ENCODE data around the gene CP. TPM values are rescaled to one million over a fixed set of nuclear protein-coding genes. Genes with fewer than 3 reads are reported as not detected.

Gene CP
- total and polyA plus RNA-seq, 2 donors (not counting 1 experiment from before 2014, with no cell fraction given) = not detected

GRCh38 chr3:149174901-149175300 lies 46.7 kb downstream of the CP start:
- Mint-ChIP-seq H3K4me3 (no peak overlapping the region), H3K27ac (no peak overlapping the region), H3K4me1 (no peaks in the 10 kb centered on the region), H3K9me3 (ENCODE audit: insufficient read depth) (no peaks in the 10 kb centered on the region), H3K27me3 (no peaks in the 10 kb centered on the region)
- Histone ChIP-seq H3K9me3 (ENCODE audit: control extremely low read depth in 1 of 3, control insufficient read depth in 2 of 3, insufficient read depth in 1 of 3, low read length in 2 of 3) (peaks cover 0 to 2% (median 0%) of the 10 kb centered on the region in 3 donors), H3K27me3 (replicated peaks in 1 of 4; ENCODE audit: control extremely low read depth in 1 of 4, control insufficient read depth in 3 of 4, insufficient read depth in 4 of 4, low read length in 3 of 4) (no peaks in the 10 kb centered on the region), H3K36me3 (replicated peaks in 1 of 2; ENCODE audit: control extremely low read depth in 1 of 2, control insufficient read depth in 1 of 2, extremely low read depth in 1 of 2, insufficient read depth in 2 of 2, low read length in 1 of 2) (peaks cover 13 to 50% of the 10 kb centered on the region in 2 experiments), H3K79me2 (ENCODE audit: control insufficient read depth, insufficient read depth, low read length) (no peaks in the 10 kb centered on the region), H3K4me1 (ENCODE audit: control insufficient read depth in 2 of 2, insufficient read depth in 2 of 2, low read length in 2 of 2) (no peaks in the 10 kb centered on the region), H3K4me2 (replicated peaks; ENCODE audit: low read depth, low read length, poor library complexity, severe bottlenecking) (no peak overlapping the region), H3K9ac (ENCODE audit: low read length) (no peak overlapping the region), H3K4me3 (ENCODE audit: control extremely low read depth in 1 of 5, extremely low read depth in 1 of 5, insufficient read depth in 1 of 5, low read depth in 2 of 5, low read length in 4 of 5) (no peak overlapping the region), H2AFZ (ENCODE audit: insufficient read depth, low read depth, low read length, poor library complexity, severe bottlenecking) (no peak overlapping the region), H3K27ac (ENCODE audit: low read length in 2 of 2) (no peak overlapping the region), H4K20me1 (ENCODE audit: control insufficient read depth, insufficient read depth, low read length, poor library complexity, severe bottlenecking) (no peaks in the 10 kb centered on the region)
- DNase-seq (no peak), ATAC-seq (ENCODE audit: low read depth) (no peak)
- no CpG with 5 or more reads among the region's 3 CpGs for WGBS (ENCODE audit: insufficient coverage)
- no peak for TF ChIP-seq EZH2 (IDR thresholded peaks at IDR 0.05; ENCODE audit: borderline replicate concordance, insufficient read depth, low read depth, low read length, poor library complexity, severe bottlenecking)
- no peak for TF ChIP-seq CTCF (IDR thresholded peaks at IDR 0.05)
- POLR2A ChIA-PET = no interaction called here
- CTCF ChIA-PET = no interaction called here
- intact Hi-C loops (cut with micrococcal nuclease) = no loop called here

- Histone ChIP-seq H3K27me3 (replicated peaks in 1 of 4; ENCODE audit: control extremely low read depth in 1 of 4, control insufficient read depth in 3 of 4, insufficient read depth in 4 of 4, low read length in 3 of 4) (no peaks in the 10 kb centered on the region), H3K27ac (ENCODE audit: low read length in 2 of 2) (no peak overlapping the region), H3K36me3 (replicated peaks in 1 of 2; ENCODE audit: control extremely low read depth in 1 of 2, control insufficient read depth in 1 of 2, extremely low read depth in 1 of 2, insufficient read depth in 2 of 2, low read length in 1 of 2) (peaks cover 21 to 79% of the 10 kb centered on the region in 2 experiments), H3K4me1 (ENCODE audit: control insufficient read depth in 2 of 2, insufficient read depth in 2 of 2, low read length in 2 of 2) (no peaks in the 10 kb centered on the region), H3K9ac (ENCODE audit: low read length) (no peak overlapping the region), H3K4me3 (ENCODE audit: control extremely low read depth in 1 of 5, extremely low read depth in 1 of 5, insufficient read depth in 1 of 5, low read depth in 2 of 5, low read length in 4 of 5) (no peak overlapping the region), H3K9me3 (ENCODE audit: control extremely low read depth in 1 of 3, control insufficient read depth in 2 of 3, insufficient read depth in 1 of 3, low read length in 2 of 3) (peaks cover 0 to 4% (median 0%) of the 10 kb centered on the region in 3 donors), H4K20me1 (ENCODE audit: control insufficient read depth, insufficient read depth, low read length, poor library complexity, severe bottlenecking) (no peaks in the 10 kb centered on the region), H3K79me2 (ENCODE audit: control insufficient read depth, insufficient read depth, low read length) (no peaks in the 10 kb centered on the region), H2AFZ (ENCODE audit: insufficient read depth, low read depth, low read length, poor library complexity, severe bottlenecking) (no peak overlapping the region), H3K4me2 (replicated peaks; ENCODE audit: low read depth, low read length, poor library complexity, severe bottlenecking) (no peak overlapping the region)
- no peak for DNase-seq
- POLR2A ChIA-PET = no interaction called here
- Mint-ChIP-seq H3K27me3 (no peaks in the 10 kb centered on the region), H3K9me3 (ENCODE audit: insufficient read depth) (no peaks in the 10 kb centered on the region), H3K4me1 (no peaks in the 10 kb centered on the region), H3K27ac (no peak overlapping the region), H3K4me3 (no peak overlapping the region)
- intact Hi-C loops (cut with micrococcal nuclease) = no loop called here
- CTCF ChIA-PET = interaction anchor here (1.4 kb wide), 1 partner anchor 51 kb away, joined by 3 read pairs; no protein-coding TSS in a partner anchor
- no CpG with 5 or more reads among the region's 7 CpGs for WGBS (ENCODE audit: insufficient coverage)
- TF ChIP-seq CTCF (IDR thresholded peaks at IDR 0.05) (no peak), EZH2 (IDR thresholded peaks at IDR 0.05; ENCODE audit: borderline replicate concordance, insufficient read depth, low read depth, low read length, poor library complexity, severe bottlenecking) (no peak)
- no peak for ATAC-seq (ENCODE audit: low read depth)
Observed at GRCh38 chr3:149170672-149171071, 51.0 kb downstream of the CP start.

Measured in B cell (primary cell).